Naive thymus-derived CD4-positive, alpha-beta T cell (primary cell): ENCODE measurements around the gene SERPINI2. TPM values are rescaled to one million over a fixed set of nuclear protein-coding genes. Genes with fewer than 3 reads are reported as not detected.

Experiments
- ATAC-seq: fragments of 150-1000 bp; cut with Tn5 transposase; 2 replicates; pipeline ENCODE4 v1.10.0; 2021; ENCODE audit warnings: mild to moderate bottlenecking, moderate library complexity
- CTCF ChIA-PET: fragments of 350-600 bp; sonication (Branson Sonifier 250); formaldehyde crosslinking; loops from one replicate; lab custom pipeline; 2021; ENCODE audit warnings: antibody characterized with exemption; lab: Charles Lee
- POLR2A ChIA-PET: fragments of 350-600 bp; sonication (Branson Sonifier 250); formaldehyde crosslinking; loops from one replicate; lab custom pipeline; 2021; ENCODE audit warnings: antibody characterized with exemption, inconsistent platforms; lab: Charles Lee
- DNase-seq, 9 donors: peaks; one replicate each; pipeline versions ENCODE4 v3.0.0 to v3.0.0-alpha.2; 2020 to 2022; ENCODE audit warnings: mixed read lengths in 1 of 9
- H3K27ac ChIP-seq: one replicate; pipeline ENCODE4 v1.7.0; 2013; ENCODE audit warnings: mild to moderate bottlenecking, low read depth, low read length, moderate library complexity
- H3K27me3 ChIP-seq, 2 donors: one replicate each; pipeline ENCODE4 v1.7.0; 2013; ENCODE audit warnings: low read length in 2 of 2, mild to moderate bottlenecking in 2 of 2, moderate library complexity in 2 of 2; ENCODE audit not compliant: control insufficient read depth in 2 of 2, insufficient read depth in 2 of 2
- H3K36me3 ChIP-seq, 3 experiments: 1 replicate in 2 of 3; 2 replicates in 1 of 3; pipeline ENCODE4 v1.7.0; 2013; ENCODE audit warnings: low read length in 3 of 3, mild to moderate bottlenecking in 3 of 3, moderate library complexity in 1 of 3; ENCODE audit not compliant: insufficient read depth in 3 of 3, control insufficient read depth in 2 of 3
- H3K4me1 ChIP-seq, 2 donors: one replicate each; pipeline ENCODE4 v1.7.0; 2013; ENCODE audit warnings: low read length in 2 of 2, mild to moderate bottlenecking in 2 of 2, moderate library complexity in 1 of 2; ENCODE audit not compliant: control insufficient read depth in 2 of 2, insufficient read depth in 2 of 2
- H3K4me3 ChIP-seq: 2 replicates; pipeline ENCODE4 v1.7.0; 2013; ENCODE audit warnings: mild to moderate bottlenecking, low read length
- H3K9me3 ChIP-seq, 3 experiments: 1 replicate in 2 of 3; 2 replicates in 1 of 3; pipeline ENCODE4 v1.7.0; 2013; ENCODE audit warnings: low read length in 3 of 3; ENCODE audit not compliant: control insufficient read depth in 2 of 3
- H3K27ac Mint-ChIP-seq, 9 donors: one replicate each; pipeline ENCODE4 v1.8.0; 2020 to 2022; ENCODE audit warnings: mixed read lengths in 9 of 9, mild to moderate bottlenecking in 8 of 9, moderate library complexity in 5 of 9, inconsistent platforms in 2 of 9
- H3K27me3 Mint-ChIP-seq, 5 donors: one replicate each; pipeline ENCODE4 v1.8.0; 2021 to 2022; ENCODE audit warnings: mixed read lengths in 5 of 5, mild to moderate bottlenecking in 1 of 5
- H3K36me3 Mint-ChIP-seq, 5 donors: one replicate each; pipeline ENCODE4 v1.8.0; 2020 to 2022; ENCODE audit warnings: mixed read lengths in 5 of 5, mild to moderate bottlenecking in 3 of 5, inconsistent platforms in 1 of 5
- H3K4me1 Mint-ChIP-seq, 7 donors: one replicate each; pipeline ENCODE4 v1.8.0; 2020 to 2022; ENCODE audit warnings: mixed read lengths in 7 of 7, mild to moderate bottlenecking in 3 of 7, inconsistent platforms in 1 of 7
- H3K4me3 Mint-ChIP-seq, 10 donors: one replicate each; pipeline ENCODE4 v1.8.0; 2020 to 2022; ENCODE audit warnings: mild to moderate bottlenecking in 10 of 10, mixed read lengths in 10 of 10, moderate library complexity in 6 of 10, inconsistent platforms in 2 of 10
- H3K9me3 Mint-ChIP-seq, 11 donors: one replicate each; pipeline ENCODE4 v1.8.0; 2020 to 2022; ENCODE audit warnings: mixed read lengths in 11 of 11, mild to moderate bottlenecking in 4 of 11, inconsistent platforms in 1 of 11, moderate library complexity in 1 of 11
- intact Hi-C, 2 donors: fragments of 100-400 bp; cut with micrococcal nuclease; formaldehyde crosslinking; loops; one replicate each; pipeline ENCODE4 v1.15.1; 2023
- polyA plus RNA-seq, 2 donors: library from polyadenylated mRNA; unstranded; fragments of 300-500 nt; fragmentation: Illumina TruSeq; gene quantifications; one replicate each; pipeline ENCODE4 v1.2.3, GENCODE V29; 2021
- total RNA-seq, 6 experiments: library from RNA in 5 of 6; stranded (reverse) in 5 of 6; gene quantifications; 1 replicate in 5 of 6; 2 replicates in 1 of 6; pipeline ENCODE4 v1.2.3 and lab custom pipeline; 2021 to 2026

SERPINI2 gene
- total and polyA plus RNA-seq, 7 experiments from 2014 or later: 0.74 TPM; not detected in 6

- Mint-ChIP-seq H3K27ac (no peak overlapping the region), H3K27me3 (peaks cover 0 to 5% (median 0%) of the 10 kb centered on the region in 5 donors), H3K4me3 (no peak overlapping the region), H3K36me3 (no peaks in the 10 kb centered on the region), H3K9me3 (no peaks in the 10 kb centered on the region), H3K4me1 (no peaks in the 10 kb centered on the region)
- ChIA-PET CTCF (no interaction called here), POLR2A (no interaction called here)
- no peaks in the 10 kb centered on the region for H3K27me3 ChIP-seq
- no peaks in the 10 kb centered on the region for H3K9me3 ChIP-seq
- DNase-seq (no peak), ATAC-seq (no peak)
- no peaks in the 10 kb centered on the region for H3K36me3 ChIP-seq
- intact Hi-C loops: no loop called here
- no peaks in the 10 kb centered on the region for H3K4me1 ChIP-seq
- H3K4me3 ChIP-seq: no peak overlapping the region
- no peak overlapping the region for H3K27ac ChIP-seq
Measured at GRCh38 chr3:167409611-167410010, 64.2 kb downstream of the SERPINI2 start.

- Mint-ChIP-seq H3K4me3 (no peak overlapping the region), H3K27me3 (peaks cover 0 to 3% (median 0%) of the 10 kb centered on the region in 5 donors), H3K4me1 (no peaks in the 10 kb centered on the region), H3K36me3 (no peaks in the 10 kb centered on the region), H3K27ac (no peak overlapping the region), H3K9me3 (no peaks in the 10 kb centered on the region)
- intact Hi-C loops: loop anchor here in 1 of 2 donors (1.0 kb wide), 1 partner anchor 475 kb away; no protein-coding TSS in a partner anchor
- no peak overlapping the region for H3K27ac ChIP-seq
- no peak overlapping the region for H3K4me3 ChIP-seq
- no peaks in the 10 kb centered on the region for H3K27me3 ChIP-seq
- H3K9me3 ChIP-seq: no peaks in the 10 kb centered on the region
- ATAC-seq (no peak), DNase-seq (no peak)
- H3K4me1 ChIP-seq: no peaks in the 10 kb centered on the region
- H3K36me3 ChIP-seq: no peaks in the 10 kb centered on the region
- ChIA-PET POLR2A (no interaction called here), CTCF (no interaction called here)
Measured at GRCh38 chr3:167406876-167407492, 66.9 kb downstream of the SERPINI2 start.

GRCh38 chr3:167397826-167398225, 76.0 kb downstream of the SERPINI2 start:
- Histone ChIP-seq H3K36me3 (no peaks in the 10 kb centered on the region), H3K27me3 (no peaks in the 10 kb centered on the region), H3K27ac (no peak overlapping the region), H3K4me1 (no peaks in the 10 kb centered on the region), H3K4me3 (no peak overlapping the region), H3K9me3 (no peaks in the 10 kb centered on the region)
- intact Hi-C loops: no loop called here
- no peak overlapping the region for H3K4me3 Mint-ChIP-seq
- no peaks in the 10 kb centered on the region for H3K36me3 Mint-ChIP-seq
- H3K4me1 Mint-ChIP-seq: no peaks in the 10 kb centered on the region
- peaks cover 0 to 40% (median 31%) of the 10 kb centered on the region in 5 donors for H3K27me3 Mint-ChIP-seq
- peaks cover 0 to 1% (median 0%) of the 10 kb centered on the region in 11 donors for H3K9me3 Mint-ChIP-seq
- no peak overlapping the region for H3K27ac Mint-ChIP-seq
- CTCF ChIA-PET: no interaction called here
- DNase-seq: no peak
- POLR2A ChIA-PET: no interaction called here
- no peak for ATAC-seq

- no peaks in the 10 kb centered on the region for H3K9me3 ChIP-seq
- no peak overlapping the region for H3K27ac Mint-ChIP-seq
- CTCF ChIA-PET: interaction anchor here (0.5 kb wide), 1 partner anchor 481 kb away, joined by 4 read pairs; no protein-coding TSS in a partner anchor
- no peak overlapping the region for H3K27ac ChIP-seq
- no peaks in the 10 kb centered on the region for H3K27me3 ChIP-seq
- H3K4me3 Mint-ChIP-seq: no peak overlapping the region
- H3K36me3 ChIP-seq: no peaks in the 10 kb centered on the region
- POLR2A ChIA-PET: no interaction called here
- H3K4me1 Mint-ChIP-seq: no peaks in the 10 kb centered on the region
- H3K27me3 Mint-ChIP-seq: peaks cover 0 to 39% (median 29%) of the 10 kb centered on the region in 5 donors
- H3K4me1 ChIP-seq: no peaks in the 10 kb centered on the region
- no peak for DNase-seq
- intact Hi-C loops: no loop called here
- no peak for ATAC-seq
- peaks cover 0 to 1% (median 0%) of the 10 kb centered on the region in 11 donors for H3K9me3 Mint-ChIP-seq
- H3K4me3 ChIP-seq: no peak overlapping the region
- no peaks in the 10 kb centered on the region for H3K36me3 Mint-ChIP-seq
Measured at GRCh38 chr3:167396075-167396474, 77.8 kb downstream of the SERPINI2 start.

GRCh38 chr3:167394003-167394402, 79.8 kb downstream of the SERPINI2 start:
- DNase-seq: no peak
- ATAC-seq: no peak
- Mint-ChIP-seq H3K36me3 (no peaks in the 10 kb centered on the region), H3K27ac (no peak overlapping the region), H3K27me3 (peaks cover 0 to 28% (median 20%) of the 10 kb centered on the region in 5 donors), H3K9me3 (peaks cover 0 to 1% (median 0%) of the 10 kb centered on the region in 11 donors), H3K4me1 (no peaks in the 10 kb centered on the region), H3K4me3 (no peak overlapping the region)
- CTCF ChIA-PET: no interaction called here
- POLR2A ChIA-PET: no interaction called here
- Histone ChIP-seq H3K4me1 (no peaks in the 10 kb centered on the region), H3K27me3 (no peaks in the 10 kb centered on the region), H3K36me3 (no peaks in the 10 kb centered on the region), H3K4me3 (no peak overlapping the region), H3K9me3 (no peaks in the 10 kb centered on the region), H3K27ac (no peak overlapping the region)
- intact Hi-C loops: no loop called here

Other genes with a start within 250 kb of the SERPINI2 start
- gene ZBBX, start 93.7 kb downstream of the SERPINI2 start, total RNA-seq: not detected
- gene ZBBX, start 93.7 kb downstream of the SERPINI2 start, polyA plus RNA-seq: not detected
- gene WDR49, start 179.9 kb upstream of the SERPINI2 start, total RNA-seq: 1 to 10 TPM in 1 of 5 experiments, under 1 TPM in 4; 0.11 to 2.4 (median 0.29) TPM
- not detected for gene WDR49, start 179.9 kb upstream of the SERPINI2 start, polyA plus RNA-seq